Mucosa of descending colon (tissue), 3 donors: ENCODE data around the gene ST3GAL5. TPM values are rescaled to one million over a fixed set of nuclear protein-coding genes. Genes with fewer than 3 reads are reported as not detected.

Experiments
- ATAC-seq: fragments of 200-7000 bp; cut with Tn5 transposase; one replicate; pipeline ENCODE4 v1.9.1; 2020; ENCODE audit warnings: mild to moderate bottlenecking, moderate library complexity
- DNase-seq, 3 donors: peaks; one replicate each; pipeline ENCODE4 v3.0.0-alpha.2; 2020
- H3K36me3 ChIP-seq: fragments of 200-600 bp; one replicate; pipeline ENCODE4 v1.8.0; 2021; ENCODE audit warnings: low read depth, mild to moderate bottlenecking
- H3K4me1 ChIP-seq: fragments of 200-600 bp; one replicate; pipeline ENCODE4 v1.8.0; 2021; ENCODE audit warnings: low read depth, mild to moderate bottlenecking
- H3K4me3 ChIP-seq: fragments of 200-600 bp; one replicate; pipeline ENCODE4 v1.8.0; 2021; ENCODE audit warnings: mild to moderate bottlenecking
- H3K9me3 ChIP-seq: fragments of 200-600 bp; one replicate; pipeline ENCODE4 v1.8.0; 2021; ENCODE audit warnings: mild to moderate bottlenecking
- CTCF ChIP-seq: fragments of 200-600 bp; IDR thresholded peaks from one replicate; pipeline ENCODE4 v1.8.0; 2022; ENCODE audit warnings: antibody characterized with exemption, mild to moderate bottlenecking
- intact Hi-C, 2 donors: fragments of 100-400 bp; cut with DNase I in 1 of 2; cut with micrococcal nuclease in 1 of 2; formaldehyde crosslinking; loops; one replicate each; pipeline versions ENCODE4 v1.11.0 to v1.11.1; 2022; cut with DNase I, micrococcal nuclease
- total RNA-seq, 3 donors: library from RNA; stranded (reverse); fragmentation: NEBNext Ultra II Directional in 2 of 3; extraction: Animal tissue kit (Norgen Biotek cat#: 25700) in 2 of 3; gene quantifications; one replicate each; pipeline versions ENCODE4 v1.2.1 to v1.2.4, GENCODE V29; 2021 to 2023
- donor health status: DM: no; HTN: no; CAD: no; lungs with moderate emphysema.
- donor health status: DM: no; HTN: no; CAD: no.
- donor health status: DM: no; HTN: yes; CAD: no.

ST3GAL5 gene
- total RNA-seq, 3 donors from 2014 or later: 5.0 to 19.0 (median 5.4) TPM

DNA sequence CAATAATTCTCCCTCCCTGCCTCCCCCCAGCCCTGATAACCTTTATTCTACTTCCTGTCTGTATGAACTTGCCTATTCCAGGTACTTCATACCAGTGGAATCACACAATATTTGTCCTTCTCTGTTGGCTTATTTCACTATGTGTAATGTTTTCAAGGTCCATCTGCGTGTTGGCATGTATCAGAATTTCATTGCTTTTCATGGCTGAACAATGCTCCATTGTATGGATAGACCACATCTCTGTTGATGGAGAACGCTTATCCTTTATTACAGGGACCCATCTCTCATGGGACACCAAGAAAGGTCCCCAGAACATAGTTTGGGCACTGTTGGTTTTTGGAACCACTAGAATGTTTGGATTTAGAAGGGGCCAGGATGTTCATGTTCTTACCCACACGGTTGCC, 94.8 kb downstream of the ST3GAL5 start:
- intact Hi-C loops: no loop called here
- no peak overlapping the region for H3K4me3 ChIP-seq
- H3K4me1 ChIP-seq: no peaks in the 10 kb centered on the region
- H3K36me3 ChIP-seq: no peaks in the 10 kb centered on the region
- no peaks in the 10 kb centered on the region for H3K9me3 ChIP-seq
- ATAC-seq (no peak), DNase-seq (no peak)
- no peak for TF ChIP-seq CTCF

GRCh38 chr2:85793584-85793983, 95.2 kb downstream of the ST3GAL5 start:
- Histone ChIP-seq H3K36me3 (no peaks in the 10 kb centered on the region), H3K9me3 (no peaks in the 10 kb centered on the region), H3K4me3 (no peak overlapping the region), H3K4me1 (no peaks in the 10 kb centered on the region)
- TF ChIP-seq CTCF: no peak
- intact Hi-C loops: no loop called here
- DNase-seq (no peak), ATAC-seq (no peak)

DNA sequence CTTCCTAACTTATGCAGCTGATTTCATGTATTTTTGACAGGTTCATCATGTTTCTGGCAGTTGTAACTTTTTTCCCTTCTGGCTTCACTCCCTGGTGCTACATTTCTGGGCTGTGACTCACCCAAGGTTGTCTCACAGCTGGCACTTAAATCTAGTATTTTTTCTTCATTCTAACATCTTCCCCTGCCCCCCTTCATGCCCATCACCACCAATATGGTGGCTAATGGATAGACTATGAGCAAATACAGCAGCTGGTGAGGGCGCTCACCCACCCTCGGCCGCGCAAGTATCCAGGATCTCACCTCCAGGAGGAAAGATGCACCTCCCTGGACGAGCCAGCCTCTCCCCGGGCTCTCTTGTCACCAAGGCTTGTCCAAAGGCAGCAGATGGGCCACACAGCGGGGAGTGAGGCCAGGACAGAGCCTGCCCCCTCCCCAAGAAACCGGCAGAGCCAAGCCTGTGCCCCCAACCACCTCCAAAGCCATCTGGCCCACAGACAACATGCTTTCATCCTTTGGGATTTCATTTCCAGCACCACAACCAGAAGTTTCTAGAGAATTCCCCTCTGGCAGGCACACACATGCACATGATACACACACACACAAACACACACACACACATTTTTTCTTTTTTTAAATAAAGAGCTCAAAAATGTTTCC, 95.9 kb downstream of the ST3GAL5 start:
- no peak for DNase-seq
- no peak for ATAC-seq
- no peak for TF ChIP-seq CTCF
- Histone ChIP-seq H3K36me3 (no peaks in the 10 kb centered on the region), H3K4me1 (no peaks in the 10 kb centered on the region), H3K4me3 (no peak overlapping the region), H3K9me3 (no peaks in the 10 kb centered on the region)
- intact Hi-C loops: no loop called here

- Histone ChIP-seq H3K4me1 (no peaks in the 10 kb centered on the region), H3K4me3 (no peak overlapping the region), H3K9me3 (no peaks in the 10 kb centered on the region), H3K36me3 (no peaks in the 10 kb centered on the region)
- DNase-seq (no peak), ATAC-seq (no peak)
- intact Hi-C loops: no loop called here
- no peak for TF ChIP-seq CTCF
Measured at GRCh38 chr2:85791704-85792565, 96.9 kb downstream of the ST3GAL5 start.

- DNase-seq: no peak
- TF ChIP-seq CTCF: no peak
Measured at GRCh38 chr2:85790499-85791188, 98.1 kb downstream of the ST3GAL5 start.

More at GRCh38 chr2:85790499-85791188, 98.1 kb downstream of the ST3GAL5 start:
- ATAC-seq: no peak
- Histone ChIP-seq H3K36me3 (no peaks in the 10 kb centered on the region), H3K4me3 (no peak overlapping the region), H3K9me3 (no peaks in the 10 kb centered on the region), H3K4me1 (no peaks in the 10 kb centered on the region)
- intact Hi-C loops: no loop called here
